Hypothalamus (tissue), 51 donors: Measurements from ENCODE around the gene SLC25A45.
A peak's percentile ranks its signal among the peaks of the same experiment; 100 is the strongest.
"Not testable (repeated sequence)": the region's sequence is repeated elsewhere in the genome, so short reads cannot be mapped to it uniquely, and the experiment has no call there.

Experiments used
- DNase-seq, 51 donors: peaks; one replicate each; lab custom pipeline; 2025; lab: John Stamatoyannopoulos, UW

Gene SLC25A45

GRCh38 chr11:65370659-65371049 lies 11.8 kb downstream of the SLC25A45 start:
- DNase-seq, result no peak

GRCh38 chr11:65366340-65366773 lies 16.1 kb downstream of the SLC25A45 start:
- peak in 9 of 51 donors; percentile 8 to 40 (median 12) for DNase-seq

GRCh38 chr11:65363770-65364169 lies 18.7 kb downstream of the SLC25A45 start:
- DNase-seq, result no peak

GRCh38 chr11:65362966-65363365 lies 19.5 kb downstream of the SLC25A45 start:
- no peak for DNase-seq

GRCh38 chr11:65362320-65362931 lies 20.0 kb downstream of the SLC25A45 start:
- no peak for DNase-seq

- DNase-seq, result no peak
Observed at GRCh38 chr11:65357856-65358356, 24.5 kb downstream of the SLC25A45 start.

GRCh38 chr11:65356394-65356972 lies 26.0 kb downstream of the SLC25A45 start:
- DNase-seq, result no peak

GRCh38 chr11:65355776-65356393 lies 26.6 kb downstream of the SLC25A45 start:
- peak in 20 of 51 donors; percentile 6 to 46 (median 24) for DNase-seq

- DNase-seq, result peak in 8 of 51 donors; percentile 4 to 46 (median 32)
Observed at GRCh38 chr11:65355013-65355775, 27.3 kb downstream of the SLC25A45 start.

- DNase-seq, result peak; percentile 54 to 98 (median 94)
Observed at GRCh38 chr11:65354265-65355012, 28.0 kb downstream of the SLC25A45 start, which contains the start of gene TIGD3. TSS of gene TIGD3 (plus strand) at chr11:65354751. CDS start at chr11:65355809, 1,058 bp downstream.

GRCh38 chr11:65353900-65354264 lies 28.6 kb downstream of the SLC25A45 start:
- DNase-seq, result peak in 19 of 51 donors; percentile 9 to 76 (median 46)

GRCh38 chr11:65353376-65353775 lies 29.1 kb downstream of the SLC25A45 start:
- DNase-seq, result no peak

- peak in 1 of 51 donors; percentile 6 for DNase-seq
Observed at GRCh38 chr11:65352783-65353182, 29.7 kb downstream of the SLC25A45 start.

GRCh38 chr11:65351511-65351910 lies 30.9 kb downstream of the SLC25A45 start:
- DNase-seq, result no peak

GRCh38 chr11:65341856-65342255 lies 40.6 kb downstream of the SLC25A45 start:
- no peak for DNase-seq

- DNase-seq, result peak in 14 of 51 donors; percentile 6 to 51 (median 23)
Observed at GRCh38 chr11:65340226-65340625, 42.2 kb downstream of the SLC25A45 start.

GRCh38 chr11:65338676-65339075 lies 43.8 kb downstream of the SLC25A45 start:
- DNase-seq, result no peak

- no peak for DNase-seq
Observed at GRCh38 chr11:65334696-65335295, 47.6 kb downstream of the SLC25A45 start.

- DNase-seq, result not testable (repeated sequence)
Observed at GRCh38 chr11:65332591-65332990, 49.9 kb downstream of the SLC25A45 start.

GRCh38 chr11:65330544-65330943 lies 51.9 kb downstream of the SLC25A45 start:
- DNase-seq, result no peak
